ENCODE data around the gene ZC3H12C. TPM values are rescaled to one million over a fixed set of nuclear protein-coding genes. Genes with fewer than 3 reads are reported as not detected.
A peak's percentile ranks its signal among the peaks of the same experiment; 100 is the strongest.

The ZC3H12C gene
- 10.2 and 13.5 TPM in 2 replicates for total RNA-seq

- H3K4me3 ChIP-seq (ENCODE audit: low read depth, low read length), result peak within 1 kb of the TSS; percentile 78
- H3K27me3 ChIP-seq (ENCODE audit: control insufficient read depth, insufficient read depth, low read length), result no peaks in the 10 kb centered on the region
- peak; percentile 48 for TF ChIP-seq CTCF (IDR thresholded peaks at IDR 0.05; ENCODE audit: insufficient read depth, low read length, poor library complexity, severe bottlenecking)
- peak; percentile 69 for DNase-seq (ENCODE audit: low read depth)
- no peaks in the 10 kb centered on the region for H3K36me3 ChIP-seq (ENCODE audit: control insufficient read depth, insufficient read depth, low read length)
Measured at GRCh38 chr11:110092515-110093406, at the start of gene ZC3H12C. TSS of gene ZC3H12C (plus strand) at chr11:110093392. CDS start at chr11:110093412, 20 bp downstream.

GRCh38 chr11:110044226-110044968, 48.8 kb upstream of the ZC3H12C start:
- DNase-seq (ENCODE audit: low read depth), result no peak
- H3K36me3 ChIP-seq (ENCODE audit: control insufficient read depth, insufficient read depth, low read length), result no peaks in the 10 kb centered on the region
- no peaks in the 10 kb centered on the region for H3K27me3 ChIP-seq (ENCODE audit: control insufficient read depth, insufficient read depth, low read length)
- H3K4me3 ChIP-seq (ENCODE audit: low read depth, low read length), result no peak overlapping the region
- no peak for TF ChIP-seq CTCF (IDR thresholded peaks at IDR 0.05; ENCODE audit: insufficient read depth, low read length, poor library complexity, severe bottlenecking)

- no peaks in the 10 kb centered on the region for H3K27me3 ChIP-seq (ENCODE audit: control insufficient read depth, insufficient read depth, low read length)
- no peak for TF ChIP-seq CTCF (IDR thresholded peaks at IDR 0.05; ENCODE audit: insufficient read depth, low read length, poor library complexity, severe bottlenecking)
- H3K36me3 ChIP-seq (ENCODE audit: control insufficient read depth, insufficient read depth, low read length), result no peaks in the 10 kb centered on the region
- no peak for DNase-seq (ENCODE audit: low read depth)
- H3K4me3 ChIP-seq (ENCODE audit: low read depth, low read length), result no peak overlapping the region
Measured at GRCh38 chr11:110046775-110047380, 46.3 kb upstream of the ZC3H12C start.

GRCh38 chr11:110049501-110050200, 43.5 kb upstream of the ZC3H12C start:
- TF ChIP-seq CTCF (IDR thresholded peaks at IDR 0.05; ENCODE audit: insufficient read depth, low read length, poor library complexity, severe bottlenecking), result no peak

GRCh38 chr11:110050201-110050506, 43.0 kb upstream of the ZC3H12C start:
- no peaks in the 10 kb centered on the region for H3K27me3 ChIP-seq (ENCODE audit: control insufficient read depth, insufficient read depth, low read length)
- no peak for DNase-seq (ENCODE audit: low read depth)
- TF ChIP-seq CTCF (IDR thresholded peaks at IDR 0.05; ENCODE audit: insufficient read depth, low read length, poor library complexity, severe bottlenecking), result no peak
- H3K4me3 ChIP-seq (ENCODE audit: low read depth, low read length), result no peak overlapping the region
- no peaks in the 10 kb centered on the region for H3K36me3 ChIP-seq (ENCODE audit: control insufficient read depth, insufficient read depth, low read length)

More at GRCh38 chr11:110049501-110050200, 43.5 kb upstream of the ZC3H12C start:
- Histone ChIP-seq H3K27me3 (ENCODE audit: control insufficient read depth, insufficient read depth, low read length) (no peaks in the 10 kb centered on the region), H3K4me3 (ENCODE audit: low read depth, low read length) (no peak overlapping the region), H3K36me3 (ENCODE audit: control insufficient read depth, insufficient read depth, low read length) (no peaks in the 10 kb centered on the region)
- DNase-seq (ENCODE audit: low read depth), result no peak

Measured in kidney epithelial cell (primary cell).